Suppressor macrophage treated with lipopolysaccharide for 1 hour (primary cell): ENCODE results near the gene TMEM38A.
"Not testable (repeated sequence)": the region's sequence is repeated elsewhere in the genome, so short reads cannot be mapped to it uniquely, and the experiment has no call there.

Source experiments
- DNase-seq, 3 donors: peaks; one replicate each; pipeline ENCODE4 v3.0.0-alpha.2; 2020 to 2022

The TMEM38A gene

DNA sequence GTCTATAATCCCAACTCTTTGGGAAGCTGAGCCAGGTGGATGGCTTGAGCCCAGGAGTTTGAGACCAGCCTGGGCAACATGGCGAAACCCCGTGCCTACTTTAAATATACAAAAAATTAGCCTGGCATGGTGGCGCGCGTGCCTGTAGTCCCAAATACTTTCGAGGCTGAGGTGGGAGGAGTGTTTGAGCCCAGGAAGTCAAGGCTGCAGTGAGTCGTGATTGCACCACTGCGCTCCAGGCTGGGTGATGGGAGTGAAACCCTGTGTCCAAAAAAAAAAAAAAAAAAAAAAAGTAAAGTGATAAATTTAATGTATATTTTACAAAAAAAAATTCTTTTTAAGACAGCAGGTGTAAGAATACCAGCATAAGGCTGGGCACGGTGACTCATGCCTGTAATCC lies 17.6 kb downstream of the TMEM38A start:
- DNase-seq = peak in 1 of 3 donors; percentile 22

DNA sequence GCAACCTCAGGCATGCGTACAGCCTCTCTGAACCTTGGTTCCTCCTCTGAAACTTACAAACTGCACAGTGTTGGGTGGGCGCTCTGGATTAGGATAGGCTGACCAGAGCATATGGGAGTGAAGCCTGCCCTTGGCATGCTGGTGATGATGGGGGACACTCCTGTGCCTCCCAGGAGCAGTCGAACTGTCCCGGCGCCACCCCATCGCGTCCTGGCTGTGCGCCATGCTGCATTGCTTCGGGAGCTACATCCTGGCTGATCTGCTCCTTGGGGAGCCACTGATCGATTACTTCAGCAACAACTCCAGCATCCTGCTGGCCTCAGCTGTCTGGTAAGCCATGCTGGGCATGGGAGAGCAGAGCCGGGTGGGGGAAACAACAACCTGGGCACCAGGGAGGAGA lies 18.9 kb downstream of the TMEM38A start:
- no peak for DNase-seq

DNA sequence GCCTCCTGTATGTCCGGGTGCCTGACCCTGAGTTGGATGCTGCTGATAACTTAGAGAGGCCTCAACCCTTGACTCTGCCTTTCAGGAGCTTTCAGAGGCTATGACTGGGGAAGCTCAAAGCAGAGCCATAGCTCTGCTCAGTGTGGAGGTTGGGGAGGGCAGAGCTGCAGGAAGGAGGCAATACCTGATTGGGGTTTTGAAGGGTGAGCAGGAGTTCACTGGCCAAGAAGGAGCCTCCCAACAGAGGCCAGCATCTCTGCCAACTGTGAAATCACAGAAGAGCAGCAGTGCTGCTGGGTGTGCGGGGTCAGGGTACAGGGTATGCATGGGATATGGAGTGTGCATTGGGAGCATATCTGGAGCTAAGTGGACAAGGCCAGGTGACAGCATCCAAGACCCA lies 21.6 kb downstream of the TMEM38A start:
- no peak for DNase-seq

DNA sequence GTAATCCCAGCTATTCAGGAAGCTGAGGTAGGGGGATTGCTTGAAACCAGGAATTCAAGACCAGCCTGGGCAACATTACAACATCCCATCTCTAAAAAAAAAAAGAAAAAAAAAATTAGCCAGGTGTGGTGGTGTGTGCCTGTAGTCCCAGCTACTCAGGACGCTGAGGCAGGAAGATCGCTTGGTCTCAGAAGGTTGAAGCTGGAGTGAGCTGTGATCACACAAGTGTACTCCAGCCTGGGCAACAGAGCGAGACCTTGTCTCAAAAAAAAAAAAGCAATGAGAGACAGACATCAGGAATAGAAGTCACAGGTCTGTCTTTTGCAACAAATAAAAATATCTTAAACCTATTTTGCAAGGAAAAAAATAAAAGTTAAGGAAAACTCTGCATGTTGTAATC lies 23.3 kb downstream of the TMEM38A start:
- DNase-seq = no peak

DNA sequence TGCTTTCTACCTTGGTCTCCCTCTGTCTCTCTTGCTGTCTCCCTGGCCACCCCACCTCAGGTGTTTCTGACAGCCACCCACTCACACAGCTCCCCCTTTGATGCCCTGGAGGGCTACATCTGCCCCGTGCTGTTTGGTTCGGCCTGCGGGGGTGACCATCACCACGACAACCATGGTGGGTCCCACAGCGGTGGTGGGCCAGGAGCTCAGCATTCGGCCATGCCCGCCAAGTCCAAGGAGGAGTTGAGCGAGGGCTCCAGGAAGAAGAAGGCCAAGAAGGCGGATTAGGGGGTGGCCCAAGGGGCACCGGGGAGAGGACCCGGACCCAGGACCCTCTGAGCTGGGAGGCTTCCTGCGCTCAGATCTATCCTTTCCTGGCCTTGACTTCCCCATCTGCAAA lies 27.1 kb downstream of the TMEM38A start:
- DNase-seq = no peak

DNA sequence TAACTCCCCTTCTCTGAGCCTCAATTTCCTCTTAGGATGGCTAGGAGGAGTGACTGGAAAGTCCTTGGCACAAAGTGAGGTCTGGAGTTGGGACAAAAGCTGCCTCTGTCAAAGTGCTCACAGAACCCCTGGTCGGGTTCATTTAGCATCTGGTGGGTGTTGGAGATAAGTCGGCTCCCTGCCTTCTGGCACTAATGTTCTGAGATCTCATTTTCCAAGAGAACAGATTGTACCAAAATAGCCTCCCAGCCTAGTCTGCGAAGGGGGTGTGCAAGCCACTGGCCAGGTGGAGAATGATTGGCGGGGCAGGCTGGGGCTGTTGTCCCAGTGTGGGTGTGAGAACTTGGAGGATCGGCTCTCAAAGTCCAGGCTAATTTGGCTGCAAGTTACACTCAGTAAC lies 38.0 kb downstream of the TMEM38A start:
- DNase-seq = no peak

DNA sequence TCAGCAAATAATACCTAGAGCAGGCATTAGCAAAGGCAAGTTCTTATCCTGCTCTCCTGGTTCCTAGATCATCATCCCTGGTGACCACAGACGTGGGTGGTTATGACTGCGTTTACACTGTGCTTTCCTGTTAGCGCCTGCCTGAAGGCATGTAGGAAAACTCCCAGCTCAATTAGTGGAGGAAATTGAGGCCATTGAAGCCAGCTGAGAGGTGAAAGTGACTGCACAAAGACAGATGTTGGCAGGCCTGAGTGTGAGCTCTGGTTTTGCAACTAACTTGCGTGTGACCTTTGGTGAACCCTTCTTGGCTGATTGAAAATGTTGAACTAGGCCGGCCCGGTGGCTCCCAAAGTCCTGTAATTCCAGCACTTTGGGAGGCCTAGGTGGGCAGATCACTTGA lies 41.2 kb downstream of the TMEM38A start:
- peak; percentile 43 to 63 (median 57) for DNase-seq

DNA sequence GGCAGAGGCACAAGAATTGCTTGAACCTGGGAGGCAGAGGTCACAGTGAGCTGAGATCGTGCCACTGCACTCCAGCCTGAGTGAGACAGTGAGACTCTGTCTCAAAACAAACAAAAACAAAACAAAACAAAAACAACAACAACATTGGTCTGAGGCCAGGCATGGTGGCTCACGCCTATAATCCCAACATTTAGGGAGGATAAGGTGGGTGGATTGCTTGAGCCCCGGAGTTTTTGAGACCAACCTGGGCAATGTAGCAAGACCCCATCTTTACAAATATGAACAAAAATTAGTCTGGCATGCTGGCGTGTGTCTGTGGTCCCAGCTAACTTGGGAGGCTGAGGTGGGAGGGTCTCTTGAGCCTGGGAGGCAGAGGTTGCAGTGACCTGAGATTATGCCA lies 42.7 kb downstream of the TMEM38A start:
- no peak for DNase-seq

DNA sequence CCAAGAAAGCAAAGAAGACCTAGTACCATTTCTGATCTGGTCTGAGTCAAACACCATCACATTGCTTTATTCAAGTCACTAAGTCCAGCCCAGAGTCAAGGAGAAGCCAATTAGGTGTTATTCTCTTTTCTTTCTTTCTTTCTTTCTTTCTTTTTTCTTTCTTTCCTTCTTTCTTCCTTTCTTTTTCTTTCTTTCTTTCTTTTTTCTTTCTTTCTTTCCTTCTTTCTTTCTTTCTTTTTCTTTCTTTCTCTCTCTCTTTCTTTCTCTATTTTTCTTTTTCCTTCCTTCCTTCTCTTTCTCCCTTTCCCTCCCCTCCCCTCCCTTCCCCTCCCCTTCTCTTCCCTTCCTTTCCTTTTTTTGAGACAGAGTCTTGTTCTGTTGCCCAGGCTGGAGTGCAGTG lies 49.9 kb downstream of the TMEM38A start:
- not testable (repeated sequence) for DNase-seq

DNA sequence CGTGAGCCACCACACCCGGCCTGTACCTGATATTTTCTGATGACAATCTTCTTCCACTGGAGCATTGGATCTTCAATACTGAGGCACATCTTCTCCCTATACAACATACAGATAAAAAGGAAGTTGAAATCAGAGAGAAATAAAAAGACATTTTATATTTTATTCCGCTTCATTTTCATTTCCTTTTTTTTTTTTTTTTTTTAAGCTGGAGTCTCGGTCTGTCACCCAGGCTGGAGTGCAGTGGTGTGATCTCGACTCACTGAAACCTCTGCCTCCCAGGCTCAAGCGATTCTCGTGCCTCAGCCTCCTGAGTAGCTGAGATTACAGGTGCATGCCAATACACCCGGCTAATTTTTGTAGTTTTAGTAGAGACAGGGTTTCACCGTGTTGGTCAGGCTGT lies 51.4 kb downstream of the TMEM38A start:
- peak in 1 of 3 donors; percentile 12 for DNase-seq

DNA sequence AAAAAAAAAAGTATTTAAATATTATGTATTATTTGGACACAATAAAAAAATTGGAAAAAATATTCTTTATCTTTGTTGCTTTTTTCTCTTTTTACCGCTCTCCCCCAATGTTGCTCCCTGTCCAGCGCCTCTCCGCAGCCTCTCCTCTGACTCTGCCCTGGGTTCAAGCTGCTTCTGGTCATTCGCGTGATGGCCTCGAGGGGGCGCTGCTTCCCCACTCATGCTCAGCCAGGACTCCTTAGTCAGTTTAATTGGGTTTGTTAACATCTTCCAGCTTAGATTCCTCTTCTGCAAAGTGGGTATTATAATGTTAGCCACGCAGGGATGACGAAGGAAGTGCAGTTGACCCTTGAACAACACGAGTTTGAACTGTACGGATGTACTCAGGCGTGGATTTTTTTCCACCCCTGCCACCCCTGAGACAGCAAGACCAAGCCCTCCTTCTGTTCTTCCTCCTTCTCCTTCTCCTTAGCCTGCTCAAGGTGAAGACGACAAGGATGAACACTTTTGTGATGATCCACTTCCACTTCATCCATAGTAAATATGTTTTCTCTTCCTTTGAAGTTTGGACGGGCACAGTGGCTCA lies 53.9 kb downstream of the TMEM38A start:
- DNase-seq = peak; percentile 49 to 70 (median 57)

DNA sequence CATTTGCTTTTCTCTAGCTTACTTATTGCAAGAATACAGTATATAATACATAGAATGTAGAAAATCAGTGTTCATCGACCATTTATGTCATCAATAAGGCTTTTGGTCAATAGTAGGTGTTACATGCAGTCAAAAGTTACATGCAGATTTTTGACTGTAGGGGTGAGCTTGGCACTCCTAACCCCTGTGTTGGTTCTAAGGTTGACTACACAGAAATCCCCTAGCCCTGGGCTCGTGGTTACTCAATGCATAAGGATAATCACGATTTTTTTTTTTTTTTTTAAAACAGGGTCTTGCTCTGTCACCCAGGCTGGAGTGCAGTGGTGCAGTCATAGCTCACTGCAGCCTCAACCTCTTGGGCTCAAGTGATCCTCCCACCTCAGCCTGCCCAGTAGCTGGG lies 54.7 kb downstream of the TMEM38A start:
- DNase-seq = no peak

DNA sequence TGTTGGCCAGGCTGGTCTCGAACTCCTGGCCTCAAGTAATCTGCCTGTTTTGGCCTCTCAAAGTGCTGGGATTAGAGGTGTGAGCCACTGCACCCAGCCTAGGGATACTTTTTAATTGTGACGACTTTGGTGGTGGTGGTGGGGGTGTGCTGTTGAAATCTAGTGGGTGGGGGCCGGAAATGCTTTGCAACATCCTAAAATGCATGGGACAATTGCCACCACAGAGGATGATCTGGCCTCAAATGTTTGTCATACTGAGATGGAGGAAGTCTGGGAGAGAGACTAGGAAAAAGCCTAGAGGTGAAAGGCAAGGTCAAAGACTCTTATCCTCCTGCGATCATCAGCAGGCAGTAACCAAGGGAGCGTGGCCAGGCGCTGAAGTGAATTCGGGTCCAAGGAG lies 60.1 kb downstream of the TMEM38A start:
- DNase-seq = peak; percentile 21 to 41 (median 29)

DNA sequence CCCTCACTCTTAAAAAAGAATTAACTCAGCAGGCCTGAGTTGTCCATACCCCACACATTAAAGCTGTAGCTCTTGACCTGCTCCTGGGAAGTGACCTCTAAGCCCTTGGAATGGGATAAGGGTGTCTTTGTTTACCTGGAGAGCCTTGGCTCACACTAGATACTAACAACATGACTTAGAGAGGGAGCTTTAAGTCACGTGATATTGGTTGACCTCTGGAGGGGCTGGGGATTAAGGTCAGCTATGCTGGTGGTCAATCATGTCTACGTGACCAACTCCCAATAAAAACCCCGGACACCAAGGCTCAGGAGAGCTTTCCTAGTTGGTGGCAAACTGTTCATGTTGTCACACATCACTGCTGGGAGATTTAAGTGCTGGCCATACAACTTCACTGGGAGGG lies 61.7 kb downstream of the TMEM38A start:
- DNase-seq = no peak

DNA sequence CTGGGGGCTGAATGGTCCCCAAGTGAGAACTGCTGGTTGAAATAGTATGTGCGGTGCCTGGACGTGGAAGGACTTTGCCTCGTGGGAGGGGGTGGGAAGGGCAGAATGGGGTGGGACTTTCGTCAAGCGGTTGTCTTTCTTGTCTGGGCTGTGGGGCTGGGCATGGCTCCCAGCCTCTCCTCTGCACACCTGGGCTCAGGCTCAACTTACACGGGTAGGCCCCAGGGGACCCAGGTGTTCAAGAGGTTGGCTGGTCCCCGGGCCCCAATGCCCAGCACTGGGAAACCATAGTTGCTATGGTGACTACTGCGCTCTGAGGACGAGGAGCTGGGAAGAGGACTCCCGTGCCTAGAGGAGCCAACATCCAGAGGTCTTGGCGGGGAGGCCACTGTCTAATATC lies 66.0 kb downstream of the TMEM38A start:
- DNase-seq = no peak

DNA sequence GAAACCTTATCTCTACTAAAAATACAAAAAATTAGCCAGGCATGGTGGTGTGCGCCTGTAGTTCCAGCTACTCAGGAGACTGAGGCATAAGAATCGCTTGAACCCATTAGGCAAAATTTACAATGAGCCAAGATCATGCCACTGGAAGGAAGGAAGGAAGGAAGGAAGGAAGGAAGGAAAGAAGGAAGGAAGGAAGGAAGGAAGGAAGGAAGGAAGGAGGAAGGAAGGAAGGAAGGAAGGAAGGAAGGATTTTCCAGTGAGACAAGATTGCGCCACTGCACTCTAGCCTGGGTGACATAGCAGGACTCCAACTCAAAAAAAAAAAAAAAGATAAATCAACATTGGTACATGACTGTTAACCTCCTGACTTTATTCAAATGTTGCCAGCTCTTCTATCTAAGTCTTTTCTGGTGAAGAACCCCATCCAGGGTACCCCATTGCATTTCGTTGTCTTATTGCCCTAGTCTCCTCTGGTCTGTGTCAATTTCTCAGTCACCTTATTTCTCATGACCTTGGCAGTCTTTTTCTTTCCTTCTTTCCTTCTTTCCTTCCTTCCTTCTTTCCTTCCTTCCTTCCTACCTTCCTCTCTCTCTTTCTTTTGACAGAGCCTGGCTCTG lies 74.8 kb downstream of the TMEM38A start:
- DNase-seq = not testable (repeated sequence)

DNA sequence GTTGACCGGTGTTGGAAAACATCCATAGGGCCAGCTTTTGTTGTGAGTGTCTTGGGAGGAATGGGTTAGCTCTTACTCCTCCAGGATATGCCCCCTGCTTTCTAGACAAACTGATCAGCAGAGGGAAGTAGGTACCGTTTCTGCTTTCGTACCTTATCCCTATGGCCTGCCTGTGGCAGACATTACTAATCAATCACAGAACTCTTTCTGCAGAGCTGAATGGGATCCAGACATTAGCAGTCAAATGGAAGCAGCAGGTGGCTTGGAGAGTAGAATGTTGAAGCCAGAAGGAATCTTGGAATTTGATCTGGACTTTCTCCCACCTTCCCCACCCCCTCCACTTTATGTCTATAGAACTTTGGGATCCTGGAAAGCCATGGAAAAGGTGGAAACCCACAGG lies 75.8 kb downstream of the TMEM38A start:
- no peak for DNase-seq

DNA sequence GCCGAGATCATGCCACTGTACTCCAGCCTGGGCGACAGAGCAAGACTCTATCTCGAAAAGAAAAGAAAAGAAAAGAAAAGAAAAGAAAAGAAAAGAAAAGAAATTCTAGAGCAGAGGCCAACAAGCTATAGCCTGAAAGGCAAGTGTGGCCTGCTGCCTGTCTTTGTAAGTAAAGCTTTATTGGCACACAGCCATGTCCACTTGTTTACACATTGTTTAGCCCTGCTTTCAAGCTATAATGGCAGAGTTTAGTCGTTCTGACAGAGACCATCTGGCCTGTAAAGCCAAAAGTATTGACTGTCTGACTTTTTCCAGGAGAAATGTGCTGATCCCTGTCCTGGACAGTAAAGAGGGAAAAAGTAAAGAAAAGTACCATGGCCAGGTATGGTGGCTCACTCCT lies 77.0 kb downstream of the TMEM38A start:
- no peak for DNase-seq

DNA sequence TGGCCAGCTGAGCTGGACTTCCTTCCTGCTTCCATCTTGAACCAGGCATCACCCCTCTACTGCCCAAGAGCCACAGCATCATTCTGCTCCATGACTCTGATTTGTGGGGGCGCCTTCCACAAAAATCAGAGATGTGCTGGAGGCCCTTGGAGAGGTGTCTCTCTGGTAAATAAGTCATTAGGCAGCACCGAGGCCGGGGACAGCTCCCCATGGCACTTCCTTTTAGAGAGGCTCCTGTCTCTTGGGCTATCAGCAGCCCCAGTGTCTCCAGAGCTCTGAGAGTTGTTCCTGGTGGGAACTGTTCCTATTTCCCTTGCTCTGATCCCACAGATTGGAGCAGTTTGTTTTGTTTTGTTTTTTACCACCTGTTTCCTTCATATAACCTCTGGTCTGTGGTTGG lies 78.6 kb downstream of the TMEM38A start:
- peak in 2 of 3 donors; percentile 8 to 12 for DNase-seq
